Large intestine (tissue), 3 donors: ENCODE results near the gene CCDC50. TPM values are rescaled to one million over a fixed set of nuclear protein-coding genes. Genes with fewer than 3 reads are reported as not detected.
A peak's percentile ranks its signal among the peaks of the same experiment; 100 is the strongest.

ENCODE experiments used
- DNase-seq, 2 donors: peaks; one replicate each; pipeline versions ENCODE4 v3.0.0 to v3.0.0-alpha.2; 2013
- H3K27ac ChIP-seq: one replicate; pipeline ENCODE4 v1.5.1; 2013; ENCODE audit warnings: low read length
- H3K27me3 ChIP-seq: 2 replicates; pipeline ENCODE4 v1.6.1; 2013; ENCODE audit warnings: low read length; ENCODE audit not compliant: control insufficient read depth, insufficient read depth
- H3K36me3 ChIP-seq: 2 replicates; pipeline ENCODE4 v1.6.1; 2013; ENCODE audit warnings: low read length; ENCODE audit not compliant: control insufficient read depth, insufficient read depth
- H3K4me1 ChIP-seq: one replicate; pipeline ENCODE4 v1.6.1; 2013; ENCODE audit warnings: low read length; ENCODE audit not compliant: control insufficient read depth, insufficient read depth
- H3K4me3 ChIP-seq: one replicate; pipeline ENCODE4 v1.5.1; 2013; ENCODE audit warnings: low read length
- H3K9me3 ChIP-seq: one replicate; pipeline ENCODE4 v1.6.1; 2013; ENCODE audit warnings: mild to moderate bottlenecking, low read depth, low read length, moderate library complexity; ENCODE audit not compliant: control insufficient read depth
- WGBS: methylation state at CpG from one replicate; pipeline ENCODE4 v1.1.5; 2013; ENCODE audit warnings: low lambda C conversion rate; ENCODE audit not compliant: insufficient coverage; 5-methylcytosine and 5-hydroxymethylcytosine counted together
- polyA plus RNA-seq: library from polyadenylated mRNA; unstranded; fragments of 120-200 nt; gene quantifications from one replicate; pipeline ENCODE4 v1.2.1, GENCODE V29; 2013

Gene CCDC50
- polyA plus RNA-seq, 1 donor, result 82.1 TPM

DNA sequence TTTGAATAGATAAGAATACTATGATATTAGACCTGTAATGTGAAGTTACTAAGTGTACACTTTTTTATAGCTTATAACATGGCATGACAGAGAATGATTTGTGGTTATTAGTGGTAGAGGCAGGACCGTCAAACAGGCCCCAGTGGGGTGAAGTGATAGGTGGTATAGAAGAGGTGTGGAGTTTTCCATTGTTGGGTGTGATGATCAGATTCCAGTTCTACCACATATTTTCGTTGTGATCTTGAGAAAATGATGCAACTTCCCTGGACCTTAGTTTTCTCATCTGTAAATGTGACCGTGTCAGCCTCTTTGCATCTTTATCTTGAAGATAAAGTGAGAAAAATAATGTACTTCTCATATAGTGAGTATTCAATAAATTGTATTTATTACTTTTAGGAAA is 31.4 kb downstream of the CCDC50 start:
- H3K27ac ChIP-seq, result no peak overlapping the region
- H3K4me3 ChIP-seq, result no peak overlapping the region
- H3K36me3 ChIP-seq, result peaks cover 46% of the 10 kb centered on the region
- no peak for DNase-seq
- H3K9me3 ChIP-seq, result no peaks in the 10 kb centered on the region
- H3K27me3 ChIP-seq, result no peaks in the 10 kb centered on the region
- H3K4me1 ChIP-seq, result no peaks in the 10 kb centered on the region
- 86% methylated on average over 1 of the region's 3 CpGs for WGBS

DNA sequence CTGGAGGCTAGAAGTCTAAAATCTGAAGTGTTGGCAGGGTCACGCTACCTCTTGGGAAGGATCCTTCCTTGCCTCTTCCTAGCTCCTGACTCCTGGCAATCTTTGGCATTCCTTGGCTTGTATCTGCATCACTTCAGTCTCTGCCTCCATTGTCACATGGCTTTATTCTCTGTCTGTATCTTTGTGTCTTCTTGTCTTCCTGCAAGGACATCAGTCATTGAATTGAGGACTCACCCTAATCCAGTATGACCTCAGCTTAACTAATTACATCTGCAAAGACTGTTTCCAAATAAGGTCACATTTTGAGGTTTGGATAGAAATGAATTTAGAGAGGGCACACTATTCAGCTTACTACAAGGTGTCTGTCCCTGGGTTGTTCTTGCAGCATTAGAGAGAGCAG is 32.3 kb downstream of the CCDC50 start:
- H3K27me3 ChIP-seq, result no peaks in the 10 kb centered on the region
- H3K4me1 ChIP-seq, result no peaks in the 10 kb centered on the region
- peaks cover 48% of the 10 kb centered on the region for H3K36me3 ChIP-seq
- no peak overlapping the region for H3K27ac ChIP-seq
- no peak for DNase-seq
- H3K9me3 ChIP-seq, result no peaks in the 10 kb centered on the region
- WGBS, result no CpG with 5 or more reads among the region's 1 CpG
- H3K4me3 ChIP-seq, result no peak overlapping the region

DNA sequence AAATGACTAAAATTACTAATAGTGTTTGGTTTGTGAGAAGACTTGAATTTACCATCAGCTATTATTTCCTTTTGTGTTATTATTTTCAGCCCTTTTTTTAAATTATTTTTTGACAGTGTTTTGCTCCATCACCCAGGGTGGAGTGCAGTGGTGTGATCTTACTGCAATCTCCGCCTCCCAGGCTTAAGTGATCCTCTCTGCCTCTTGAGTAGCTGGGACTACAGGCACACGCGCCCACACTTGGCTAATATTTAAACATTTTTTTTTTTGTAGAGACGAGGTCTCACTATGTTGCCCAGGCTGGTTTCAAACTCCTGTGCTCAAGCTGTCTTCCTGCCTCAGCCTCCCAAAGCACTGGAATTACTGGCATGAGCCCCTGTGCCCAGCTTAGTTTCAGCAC is 32.8 kb downstream of the CCDC50 start:
- no peaks in the 10 kb centered on the region for H3K4me1 ChIP-seq
- H3K27ac ChIP-seq, result no peak overlapping the region
- WGBS, result no CpG with 5 or more reads among the region's 4 CpGs
- no peaks in the 10 kb centered on the region for H3K9me3 ChIP-seq
- peaks cover 51% of the 10 kb centered on the region for H3K36me3 ChIP-seq
- no peak overlapping the region for H3K4me3 ChIP-seq
- H3K27me3 ChIP-seq, result no peaks in the 10 kb centered on the region
- DNase-seq, result no peak

DNA sequence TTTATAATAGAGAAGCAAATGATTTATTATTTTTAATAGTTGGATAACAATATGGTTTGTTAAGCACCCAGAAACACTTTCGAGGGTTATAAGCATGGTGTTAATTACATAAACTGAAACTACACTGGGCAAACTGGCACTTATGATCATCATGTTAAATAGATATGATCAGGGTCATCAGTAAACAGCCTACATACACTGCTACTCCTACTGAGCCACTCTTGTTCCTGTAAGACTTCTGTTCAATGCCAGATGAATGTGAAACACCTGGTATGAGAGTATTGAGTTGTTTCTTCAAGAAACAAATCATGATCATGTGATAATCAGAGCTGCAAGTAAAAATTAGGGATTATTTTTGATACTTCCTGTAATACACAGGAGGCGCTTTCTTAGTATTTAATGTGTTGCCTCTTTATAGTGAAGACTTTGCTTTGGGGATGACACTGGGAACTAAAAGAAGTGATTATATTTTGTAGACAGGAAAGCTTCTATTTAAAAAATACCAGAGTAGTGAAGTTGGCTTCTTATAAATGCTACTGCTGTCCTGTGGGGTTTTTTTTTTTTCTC is 33.4 kb downstream of the CCDC50 start:
- Histone ChIP-seq H3K4me1 (no peaks in the 10 kb centered on the region), H3K9me3 (no peaks in the 10 kb centered on the region), H3K27ac (no peak overlapping the region), H3K4me3 (no peak overlapping the region), H3K27me3 (no peaks in the 10 kb centered on the region), H3K36me3 (peaks cover 51% of the 10 kb centered on the region)
- no peak for DNase-seq
- 100% methylated on average over 1 of the region's 2 CpGs for WGBS

DNA sequence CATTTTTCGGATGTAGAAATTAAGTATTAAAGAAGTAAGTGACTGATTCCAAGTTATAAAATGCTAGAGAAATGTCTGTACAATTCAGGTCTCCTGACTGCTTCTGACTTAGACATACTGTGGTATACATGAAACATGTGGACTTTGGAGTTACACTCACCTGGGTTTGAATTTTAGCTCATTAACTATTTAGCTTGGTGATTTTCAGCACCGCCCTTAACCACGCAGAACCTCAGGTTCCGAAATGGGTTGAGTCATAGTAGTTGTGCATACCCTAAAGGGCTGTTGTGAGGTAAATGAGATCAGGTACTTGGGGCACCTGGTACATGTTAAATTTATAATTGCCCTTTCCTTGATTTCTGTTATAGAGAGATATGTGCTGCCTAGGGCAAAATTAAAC is 34.0 kb downstream of the CCDC50 start:
- Histone ChIP-seq H3K27ac (no peak overlapping the region), H3K4me1 (no peaks in the 10 kb centered on the region), H3K27me3 (no peaks in the 10 kb centered on the region), H3K9me3 (no peaks in the 10 kb centered on the region), H3K4me3 (no peak overlapping the region), H3K36me3 (peaks cover 47% of the 10 kb centered on the region)
- no CpG with 5 or more reads among the region's 4 CpGs for WGBS
- peak in 1 of 2 donors; percentile 21 for DNase-seq

DNA sequence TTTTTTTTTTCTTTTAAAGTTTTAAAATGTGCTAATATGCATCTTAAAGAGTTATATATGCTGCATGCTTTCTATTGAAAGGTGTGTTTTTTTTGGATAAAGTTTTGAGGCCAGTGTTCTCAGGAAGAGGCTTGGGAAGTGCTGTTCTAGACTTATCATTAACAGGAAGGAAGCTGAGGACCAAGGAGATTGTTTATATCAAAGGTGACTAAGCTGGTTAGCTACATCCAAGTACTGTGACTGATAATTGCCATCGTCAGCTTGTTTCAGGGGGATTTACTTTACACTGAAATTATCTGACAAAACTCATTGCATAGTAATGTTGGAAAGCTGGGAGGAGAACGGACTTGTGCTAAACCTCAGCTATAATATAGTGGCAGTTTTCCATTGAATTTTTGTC is 37.5 kb downstream of the CCDC50 start:
- no peaks in the 10 kb centered on the region for H3K9me3 ChIP-seq
- DNase-seq, result no peak
- peaks cover 35% of the 10 kb centered on the region for H3K36me3 ChIP-seq
- H3K4me1 ChIP-seq, result no peaks in the 10 kb centered on the region
- H3K27ac ChIP-seq, result no peak overlapping the region
- no CpG with 5 or more reads among the region's 2 CpGs for WGBS
- no peaks in the 10 kb centered on the region for H3K27me3 ChIP-seq
- H3K4me3 ChIP-seq, result no peak overlapping the region

DNA sequence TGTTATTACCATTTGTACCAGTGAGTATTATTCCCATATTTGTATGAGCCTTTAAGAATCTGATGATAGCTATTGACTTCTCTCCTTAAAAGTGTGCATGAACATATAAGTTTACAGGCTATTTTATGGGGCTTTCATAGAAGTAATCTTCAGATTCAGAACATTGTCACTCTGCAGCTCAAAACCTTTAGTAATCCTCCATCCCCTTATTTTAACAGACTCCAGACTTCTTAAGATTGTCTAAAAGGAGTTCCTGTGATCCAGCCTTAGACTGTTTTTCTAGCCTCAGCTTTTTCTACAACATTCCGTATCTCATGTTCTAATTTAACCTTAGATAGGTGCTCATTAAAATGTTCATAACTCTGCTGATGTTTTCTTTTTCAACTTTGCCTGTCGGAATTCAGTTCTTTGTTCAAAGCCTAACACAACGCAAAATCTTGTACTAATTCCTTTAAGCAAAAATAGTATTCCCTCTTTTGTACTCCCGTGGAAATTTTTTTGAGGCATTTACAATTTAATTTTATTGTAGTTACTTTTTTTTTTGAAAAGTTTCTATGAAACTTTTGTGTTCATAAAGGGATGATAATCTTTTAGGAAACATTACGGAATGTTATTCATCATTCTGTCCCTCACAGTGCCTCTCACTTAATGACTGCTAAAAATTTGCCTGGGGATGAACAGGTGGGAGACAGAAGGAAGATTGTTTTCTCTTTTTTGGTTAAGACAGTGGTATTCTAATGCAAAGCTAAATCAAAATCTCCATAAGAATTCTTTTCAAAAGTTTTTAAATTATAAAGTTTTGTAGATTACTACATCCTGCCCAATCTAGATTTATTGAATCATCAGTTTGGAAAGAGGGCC is 39.8 kb downstream of the CCDC50 start:
- Histone ChIP-seq H3K27ac (no peak overlapping the region), H3K4me3 (no peak overlapping the region), H3K27me3 (no peaks in the 10 kb centered on the region), H3K4me1 (no peaks in the 10 kb centered on the region), H3K9me3 (no peaks in the 10 kb centered on the region), H3K36me3 (peaks cover 20% of the 10 kb centered on the region)
- 94% methylated on average over 4 of the region's 5 CpGs for WGBS
- DNase-seq, result no peak

DNA sequence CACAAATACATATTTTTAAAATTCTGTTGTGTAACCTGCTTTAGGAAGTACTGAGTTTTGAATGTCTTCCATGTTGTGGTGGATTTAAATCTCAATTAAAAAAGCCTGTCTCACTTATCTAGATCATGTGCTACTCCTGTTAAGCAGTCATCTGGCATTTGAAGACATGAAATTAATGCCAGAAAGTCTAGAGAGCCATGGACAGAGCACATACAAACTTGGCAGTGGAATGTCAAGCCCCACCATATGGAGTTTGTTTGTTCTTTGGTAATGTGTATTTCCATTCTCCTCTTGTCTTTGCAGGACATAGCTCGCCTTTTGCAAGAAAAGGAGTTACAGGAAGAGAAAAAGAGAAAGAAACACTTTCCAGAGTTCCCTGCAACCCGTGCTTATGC is 40.4 kb downstream of the CCDC50 start:
- H3K27ac ChIP-seq, result no peak overlapping the region
- peaks cover 20% of the 10 kb centered on the region for H3K36me3 ChIP-seq
- no peaks in the 10 kb centered on the region for H3K27me3 ChIP-seq
- no peak overlapping the region for H3K4me3 ChIP-seq
- no peaks in the 10 kb centered on the region for H3K9me3 ChIP-seq
- WGBS, result no CpG with 5 or more reads among the region's 2 CpGs
- no peak for DNase-seq
- H3K4me1 ChIP-seq, result no peaks in the 10 kb centered on the region

DNA sequence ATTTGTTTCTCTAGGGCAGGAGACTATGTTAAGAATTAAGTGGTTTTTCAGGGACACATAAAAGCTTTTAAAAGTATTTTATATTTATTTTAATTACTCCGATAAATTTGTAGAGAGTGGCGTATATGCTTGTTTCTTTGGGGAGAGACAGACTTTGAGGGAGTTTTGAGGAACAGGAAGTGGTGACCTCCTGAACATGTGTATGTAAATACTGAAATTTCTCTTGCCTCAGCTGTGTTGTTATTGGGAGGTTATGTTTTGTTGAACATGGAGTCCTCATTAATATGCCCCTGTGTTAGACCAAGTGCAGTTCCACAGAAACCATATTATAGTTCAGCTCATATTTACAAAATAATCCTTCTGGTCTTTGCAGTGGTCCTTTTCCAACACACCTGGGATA is 42.9 kb downstream of the CCDC50 start:
- Histone ChIP-seq H3K36me3 (peaks cover 26% of the 10 kb centered on the region), H3K9me3 (no peaks in the 10 kb centered on the region), H3K4me1 (no peaks in the 10 kb centered on the region), H3K27me3 (no peaks in the 10 kb centered on the region), H3K4me3 (no peak overlapping the region), H3K27ac (no peak overlapping the region)
- no peak for DNase-seq
- WGBS, result 87% methylated on average over 2 of the region's 2 CpGs

DNA sequence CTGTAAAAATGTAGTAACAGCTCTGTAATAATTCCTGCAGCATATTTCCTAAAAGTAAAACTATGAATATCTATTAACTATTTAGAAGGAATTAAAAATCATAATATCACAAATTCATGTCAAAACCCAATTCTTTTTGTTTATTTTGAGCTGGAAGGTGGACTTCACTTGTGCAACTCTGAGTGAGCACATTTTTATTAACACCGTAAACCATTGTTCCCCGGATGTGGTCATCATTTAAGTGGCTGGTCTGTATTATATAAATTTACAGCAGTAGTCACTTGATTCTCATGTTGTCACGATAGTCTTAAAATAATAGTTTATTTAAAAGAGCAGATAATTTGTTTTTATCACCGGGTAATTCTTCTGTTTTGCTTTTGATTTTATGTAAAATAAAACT is 44.1 kb downstream of the CCDC50 start:
- Histone ChIP-seq H3K4me1 (no peaks in the 10 kb centered on the region), H3K27me3 (no peaks in the 10 kb centered on the region), H3K27ac (no peak overlapping the region), H3K4me3 (no peak overlapping the region), H3K36me3 (peaks cover 26% of the 10 kb centered on the region), H3K9me3 (no peaks in the 10 kb centered on the region)
- DNase-seq, result no peak
- 71% methylated on average over 3 of the region's 4 CpGs for WGBS
